HK-2 (cell line): ENCODE measurements around the gene FRAS1.
"Not testable (repeated sequence)": the region's sequence is repeated elsewhere in the genome, so short reads cannot be mapped to it uniquely, and the experiment has no call there.

ENCODE experiments used
- DNase-seq: peaks from one replicate; pipeline ENCODE4 v3.0.0-alpha.2; 2018; ENCODE audit not compliant: unreplicated experiment

The FRAS1 gene

GRCh38 chr4:78100060-78100459, 42.9 kb downstream of the FRAS1 start:
- DNase-seq, result no peak

GRCh38 chr4:78119698-78120097, 62.6 kb downstream of the FRAS1 start:
- no peak for DNase-seq

GRCh38 chr4:78120144-78120880, 63.2 kb downstream of the FRAS1 start:
- DNase-seq, result no peak

GRCh38 chr4:78121338-78121904, 64.3 kb downstream of the FRAS1 start:
- no peak for DNase-seq

- DNase-seq, result not testable (repeated sequence)
Observed at GRCh38 chr4:78125834-78126331, 68.8 kb downstream of the FRAS1 start.

GRCh38 chr4:78129383-78130108, 72.4 kb downstream of the FRAS1 start:
- no peak for DNase-seq

GRCh38 chr4:78131403-78131802, 74.3 kb downstream of the FRAS1 start:
- no peak for DNase-seq

- no peak for DNase-seq
Observed at GRCh38 chr4:78136109-78137081, 79.3 kb downstream of the FRAS1 start.

GRCh38 chr4:78137532-78137931, 80.4 kb downstream of the FRAS1 start:
- no peak for DNase-seq

- DNase-seq, result no peak
Observed at GRCh38 chr4:78138252-78138651, 81.1 kb downstream of the FRAS1 start.

- no peak for DNase-seq
Observed at GRCh38 chr4:78143634-78144033, 86.5 kb downstream of the FRAS1 start.

GRCh38 chr4:78145008-78145407, 87.9 kb downstream of the FRAS1 start:
- no peak for DNase-seq

- DNase-seq, result no peak
Observed at GRCh38 chr4:78145622-78146021, 88.5 kb downstream of the FRAS1 start.

GRCh38 chr4:78149751-78150542, 92.8 kb downstream of the FRAS1 start:
- peak; percentile 13 for DNase-seq

GRCh38 chr4:78150543-78150864, 93.4 kb downstream of the FRAS1 start:
- DNase-seq, result no peak

GRCh38 chr4:78152795-78153194, 95.7 kb downstream of the FRAS1 start:
- DNase-seq, result no peak

GRCh38 chr4:78154972-78155590, 98.0 kb downstream of the FRAS1 start:
- no peak for DNase-seq

- DNase-seq, result no peak
Observed at GRCh38 chr4:78155616-78156105, 98.5 kb downstream of the FRAS1 start.

- no peak for DNase-seq
Observed at GRCh38 chr4:78156520-78156919, 99.4 kb downstream of the FRAS1 start.

GRCh38 chr4:78162342-78162741, 105.2 kb downstream of the FRAS1 start:
- no peak for DNase-seq
